ENCODE measurements around the gene NECAP2.
A peak's percentile ranks its signal among the peaks of the same experiment; 100 is the strongest.
"Not testable (repeated sequence)": the region's sequence is repeated elsewhere in the genome, so short reads cannot be mapped to it uniquely, and the experiment has no call there.

Gene NECAP2

DNA sequence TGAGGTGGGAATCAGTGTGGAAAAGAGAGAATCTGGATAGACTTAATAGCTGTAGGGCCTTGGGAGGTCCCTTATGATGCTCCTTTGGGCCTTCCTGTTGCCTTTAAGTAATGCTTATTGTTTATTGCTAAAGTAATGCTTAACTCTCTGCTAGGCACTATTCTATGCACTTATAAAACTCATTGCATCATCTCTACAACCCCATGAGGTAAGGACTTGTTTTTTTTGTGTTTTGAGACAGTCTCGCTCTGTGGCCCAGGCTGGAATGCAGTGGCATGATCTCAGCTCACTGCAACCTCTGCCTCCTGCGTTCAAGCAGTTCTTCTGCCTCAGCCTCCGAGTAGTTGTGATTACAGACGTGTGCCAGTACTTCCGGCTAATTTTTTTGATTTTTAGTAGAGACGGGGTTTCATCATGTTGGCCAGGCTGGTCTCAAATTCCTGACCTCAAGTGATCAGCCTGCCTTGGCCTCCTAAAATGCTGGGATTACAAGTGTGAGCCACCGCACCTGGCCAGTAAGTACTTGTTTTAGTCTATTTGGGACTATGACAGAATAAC is 22.3 kb downstream of the NECAP2 start:
- no peak for DNase-seq

DNA sequence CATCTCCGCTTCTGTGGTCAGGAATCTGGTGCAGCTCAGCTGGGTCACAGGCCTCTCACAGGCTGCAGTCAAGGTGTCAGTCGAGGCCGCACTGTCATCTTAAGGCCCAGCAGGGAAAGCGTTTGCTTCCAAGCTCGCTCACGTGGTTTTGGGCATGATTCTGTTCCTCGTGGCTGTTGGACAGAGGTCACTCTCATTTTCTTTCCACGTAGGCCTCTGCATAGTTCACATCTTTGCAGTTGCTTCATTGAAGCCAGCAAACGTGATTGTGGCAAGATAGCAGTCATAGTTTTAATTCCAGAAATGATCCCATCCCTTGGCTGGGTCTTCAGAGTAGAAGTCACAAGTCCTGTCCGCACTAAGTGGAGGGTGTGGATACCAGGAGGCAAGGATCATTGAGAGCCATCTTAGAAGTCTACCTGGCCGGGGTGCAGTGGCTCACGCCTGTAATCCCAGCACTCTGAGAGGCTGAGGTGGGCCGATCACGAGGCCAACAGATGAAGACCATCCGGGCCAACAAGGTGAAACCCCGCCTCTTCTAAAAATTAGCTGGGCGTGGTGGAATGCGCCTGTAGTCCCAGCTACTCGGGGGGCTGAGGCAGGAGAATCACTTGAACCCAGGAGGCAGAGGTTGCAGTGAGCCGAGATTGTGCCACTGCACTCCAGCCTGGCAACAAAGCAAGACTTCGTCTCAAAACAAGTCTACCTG is 24.5 kb downstream of the NECAP2 start:
- no peak for DNase-seq

DNA sequence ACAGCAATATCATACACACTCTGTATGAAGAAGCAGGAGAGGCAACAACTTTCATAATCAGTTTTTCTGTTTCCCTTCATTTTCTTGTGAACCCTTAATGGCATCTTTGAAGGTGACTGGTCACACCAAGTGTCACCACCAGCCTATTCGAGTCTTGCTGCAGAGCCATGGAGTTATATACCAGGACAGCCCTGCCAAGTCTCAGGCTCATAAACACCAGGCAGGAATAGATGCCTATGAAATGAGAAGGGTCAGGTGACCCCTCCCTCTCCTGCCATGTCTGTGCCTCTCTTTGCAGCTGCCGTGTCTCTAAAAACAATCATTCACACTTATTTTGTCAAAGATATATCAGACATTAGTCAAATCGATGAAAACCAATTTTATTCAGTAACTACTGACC is 28.0 kb downstream of the NECAP2 start:
- DNase-seq: no peak

GRCh38 chr1:16474166-16474800 is 33.8 kb downstream of the NECAP2 start:
- DNase-seq: no peak

- not testable (repeated sequence) for DNase-seq
These were observed 34.4 kb downstream of the NECAP2 start for GRCh38 chr1:16474891-16475290.

- DNase-seq: not testable (repeated sequence)
These were observed 35.5 kb downstream of the NECAP2 start for GRCh38 chr1:16475771-16476770.

DNA sequence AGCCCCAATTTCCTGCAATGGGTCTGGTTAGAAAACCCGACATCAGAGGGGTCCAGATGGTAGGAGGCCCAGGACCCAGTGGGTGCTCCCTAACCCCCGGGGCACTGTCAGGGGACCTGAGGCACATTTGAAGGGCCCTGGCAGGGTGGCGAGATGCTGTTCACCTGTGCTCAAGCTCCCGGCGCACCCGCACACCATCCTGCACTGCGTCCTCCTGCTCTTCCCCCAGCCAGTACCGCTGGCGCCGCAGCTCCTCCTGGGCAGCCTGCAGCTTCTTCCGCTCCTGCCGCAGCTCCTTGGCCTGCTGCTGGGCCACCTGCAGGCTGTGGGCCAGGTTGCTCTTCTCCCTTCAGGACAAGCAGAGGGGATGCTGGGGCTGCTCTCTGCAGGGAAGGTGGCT is 37.6 kb downstream of the NECAP2 start:
- no peak for DNase-seq

DNA sequence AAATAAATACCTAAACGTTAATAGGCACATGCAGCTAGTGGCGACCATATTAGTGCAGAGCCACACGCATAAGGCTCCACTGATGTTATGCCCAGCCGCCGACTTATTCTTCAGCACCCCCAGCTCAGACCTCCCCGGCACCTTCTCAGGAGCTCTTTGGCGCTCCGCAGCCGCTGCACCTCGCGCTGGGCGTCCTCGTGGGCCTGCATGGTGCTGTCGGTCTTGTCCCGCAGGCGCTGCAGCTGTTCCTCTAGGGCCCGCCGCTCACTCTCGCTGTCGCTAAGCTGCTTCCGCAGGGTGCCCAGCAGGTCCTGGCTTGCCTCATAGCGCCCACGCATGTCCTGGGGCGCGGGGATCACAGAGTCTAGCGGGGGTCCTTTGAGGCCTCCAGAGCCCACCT is 42.6 kb downstream of the NECAP2 start:
- DNase-seq: not testable (repeated sequence)

DNA sequence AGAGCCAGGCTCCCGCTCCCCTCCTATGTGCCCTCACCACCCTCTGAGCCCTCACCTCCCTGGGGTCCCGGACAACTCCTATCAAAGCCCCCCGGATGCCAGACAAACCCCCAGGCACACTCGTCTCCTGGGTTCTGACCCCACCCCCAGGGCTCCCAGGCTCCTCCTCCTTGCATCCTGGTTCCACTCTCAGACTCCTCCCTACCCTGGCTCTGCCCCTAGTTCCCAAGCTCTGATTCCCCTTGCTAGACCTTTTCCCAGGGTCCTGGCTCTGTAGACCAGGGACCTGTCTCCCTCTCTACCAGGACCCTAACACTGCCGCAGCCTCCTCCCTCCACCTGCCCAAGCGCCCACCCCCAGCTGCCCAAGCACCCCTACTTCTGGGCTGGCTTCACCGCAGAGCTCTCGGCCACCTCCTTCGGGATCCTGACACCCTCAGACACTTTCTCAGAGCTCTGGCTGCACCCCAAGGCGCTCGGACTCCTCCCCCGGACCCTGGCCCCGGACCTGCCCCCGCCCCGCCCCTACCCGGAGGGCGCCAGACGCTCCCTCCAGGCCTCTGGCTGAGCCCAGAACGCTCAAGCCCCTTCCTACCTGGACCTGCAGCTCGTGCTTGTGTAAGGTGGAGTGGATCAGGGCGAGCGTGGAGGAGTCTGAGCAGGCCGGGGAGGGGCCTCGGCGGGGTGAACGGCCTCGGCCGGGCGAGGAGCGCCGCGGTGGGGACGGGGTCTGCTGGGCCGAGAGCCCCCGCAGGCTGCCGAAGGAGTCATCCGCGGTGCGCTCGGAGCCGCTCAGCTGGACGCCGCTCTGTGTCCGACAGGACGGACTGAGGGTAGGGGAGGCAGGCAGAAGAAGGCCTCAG is 43.3 kb downstream of the NECAP2 start:
- DNase-seq: not testable (repeated sequence)

GRCh38 chr1:16484501-16484835 is 43.9 kb downstream of the NECAP2 start:
- DNase-seq: no peak

GRCh38 chr1:16484931-16485330 is 44.4 kb downstream of the NECAP2 start:
- DNase-seq: no peak

DNA sequence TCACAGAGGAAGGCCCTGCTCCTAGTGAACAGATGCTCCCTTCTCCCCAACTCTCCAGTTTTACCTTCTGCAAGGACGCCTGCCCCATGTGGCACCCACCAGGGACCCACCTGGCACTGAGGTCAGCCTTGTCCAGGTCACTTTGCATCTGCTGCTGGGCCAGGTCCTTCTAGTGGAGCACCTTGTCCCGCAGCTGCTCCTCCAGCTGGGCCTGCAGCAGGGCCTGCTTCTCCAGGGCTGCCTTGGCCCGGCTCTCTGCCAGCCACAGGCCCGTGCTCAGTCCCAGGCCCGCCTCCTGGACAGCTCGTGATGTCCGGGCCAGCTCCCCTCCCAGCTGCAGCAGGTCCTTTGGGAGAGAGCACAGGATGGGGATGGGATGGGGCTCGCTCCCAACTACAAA is 45.8 kb downstream of the NECAP2 start:
- not testable (repeated sequence) for DNase-seq

GRCh38 chr1:16487011-16487410 is 46.5 kb downstream of the NECAP2 start:
- DNase-seq: not testable (repeated sequence)

GRCh38 chr1:16489195-16489880 is 48.8 kb downstream of the NECAP2 start:
- DNase-seq: not testable (repeated sequence)

- no peak for DNase-seq
These were observed 50.6 kb downstream of the NECAP2 start for GRCh38 chr1:16491056-16491675.

GRCh38 chr1:16492937-16493336 is 52.4 kb downstream of the NECAP2 start:
- DNase-seq: not testable (repeated sequence)

- DNase-seq: not testable (repeated sequence)
These were observed 53.2 kb downstream of the NECAP2 start for GRCh38 chr1:16493731-16494130.

DNA sequence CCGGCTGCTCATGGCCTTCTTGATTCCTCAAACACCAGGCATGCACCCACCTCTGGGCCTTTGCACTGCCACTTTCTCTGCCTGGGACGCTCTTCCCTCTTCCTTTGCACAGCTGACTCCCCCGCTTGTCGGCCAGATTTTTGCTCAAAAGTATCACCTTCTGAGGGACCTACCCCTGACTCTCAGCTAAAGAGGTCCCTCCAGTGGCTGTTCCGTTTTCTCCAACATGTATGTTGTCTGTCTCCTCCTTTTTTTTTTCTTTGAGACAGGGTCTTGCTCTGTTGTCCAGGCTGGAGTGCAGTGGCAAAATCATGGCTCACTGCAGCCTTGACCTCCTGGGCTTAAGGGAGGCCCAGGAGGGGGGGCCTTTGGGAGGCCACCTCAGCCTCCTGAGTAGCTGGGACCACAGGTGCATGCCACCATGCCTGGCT is 57.0 kb downstream of the NECAP2 start:
- DNase-seq: not testable (repeated sequence)

DNA sequence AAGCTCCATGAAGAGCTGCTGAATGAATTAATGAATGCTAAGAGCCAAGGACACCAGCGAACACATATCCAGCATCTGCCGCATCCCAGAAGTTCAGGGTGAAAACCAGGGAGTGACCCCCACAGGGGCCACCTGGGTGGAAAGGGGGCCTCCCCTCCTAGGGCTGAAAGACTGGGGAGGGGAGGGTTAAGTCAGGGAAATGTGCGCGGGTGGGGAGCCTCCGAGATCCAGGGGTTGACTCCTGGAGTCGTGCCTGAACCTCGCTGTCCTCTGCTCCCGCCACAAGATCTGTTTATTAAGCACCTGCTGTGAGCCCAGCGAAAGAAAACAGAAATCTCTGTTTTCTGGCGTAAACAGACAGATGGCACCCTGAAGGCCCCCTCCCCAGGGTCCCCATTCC is 57.5 kb downstream of the NECAP2 start:
- DNase-seq: not testable (repeated sequence)

DNA sequence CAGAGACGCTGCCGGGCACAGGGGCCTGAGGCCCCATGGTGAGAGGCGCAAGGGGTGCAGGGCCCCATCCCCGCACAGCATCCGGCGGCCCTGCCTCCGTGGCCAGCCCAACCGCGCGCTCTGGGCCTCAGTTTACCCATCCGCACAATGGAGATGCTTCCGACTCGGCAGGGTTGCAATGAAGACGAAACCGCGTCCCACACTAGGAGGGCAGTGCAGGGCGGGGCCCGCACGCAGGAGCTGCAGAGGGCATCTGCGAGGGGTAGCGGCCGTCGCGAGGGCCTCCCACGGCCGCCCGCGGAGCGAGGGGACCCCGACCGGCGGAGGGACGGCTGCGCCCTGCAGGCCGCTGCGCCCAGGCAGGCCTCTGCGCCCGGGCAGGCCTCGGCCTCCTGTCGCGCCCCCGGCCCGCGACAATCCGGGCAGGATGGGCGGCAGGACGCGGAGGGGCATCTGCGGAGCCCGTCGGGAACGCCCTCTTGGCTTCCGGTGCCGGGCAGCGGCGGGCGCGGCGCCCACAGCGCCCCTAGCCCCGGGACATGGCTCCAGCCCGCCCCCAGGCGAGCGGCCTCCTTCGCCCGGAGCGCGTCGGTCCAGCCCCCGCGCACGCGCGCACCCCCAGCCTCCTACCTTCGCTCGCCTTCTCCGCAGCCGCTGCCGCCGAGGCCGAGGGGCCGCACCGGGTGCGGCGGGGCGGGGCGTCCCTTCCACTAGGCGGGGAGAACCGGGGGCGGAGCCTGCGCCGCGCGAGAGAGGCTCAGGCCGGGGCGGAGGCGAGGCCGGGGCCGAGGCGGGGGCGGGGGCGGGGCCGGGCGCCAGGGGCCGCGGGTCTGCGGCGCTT is 58.3 kb downstream of the NECAP2 start:
- peak; percentile 64 for DNase-seq
